HEK293 (cell line): ENCODE measurements around the gene POMP.
A peak's percentile ranks its signal among the peaks of the same experiment; 100 is the strongest.

Experiments used
- CTCF ChIA-PET: fragments of 350-600 bp; formaldehyde crosslinking; extraction: SDS; loops from one replicate; lab custom pipeline; 2021; ENCODE audit warnings: antibody characterized with exemption; lab: Yijun Ruan, JAX
- POLR2A ChIA-PET: fragments of 300-600 bp; formaldehyde crosslinking; extraction: SDS; loops from one replicate; lab custom pipeline; 2020; ENCODE audit warnings: antibody characterized with exemption, inconsistent platforms; lab: Yijun Ruan, JAX
- H3K27ac ChIP-seq: fragments of 200-500 bp; sonication (Bioruptor generic); 2 replicates; pipeline ENCODE4 v1.5.1; 2014; ENCODE audit warnings: low read depth, low read length, control low read depth, inconsistent platforms; ENCODE audit errors: extremely low read depth
- H3K36me3 ChIP-seq, 2 experiments: fragments of 200-500 bp in 1 of 2; sonication (Bioruptor generic) in 1 of 2; 1 replicate in 1 of 2; 2 replicates in 1 of 2; pipeline ENCODE4 v1.5.1; 2014 to 2017; ENCODE audit warnings: inconsistent platforms in 2 of 2, low read length in 2 of 2; ENCODE audit not compliant: control insufficient read depth in 2 of 2, insufficient read depth in 1 of 2
- H3K4me1 ChIP-seq: fragments of 200-500 bp; sonication (Bioruptor generic); 2 replicates; pipeline ENCODE4 v1.5.1; 2014; ENCODE audit warnings: mild to moderate bottlenecking, low read length, inconsistent platforms; ENCODE audit not compliant: control insufficient read depth, insufficient read depth
- H3K4me3 ChIP-seq: 2 replicates; pipeline ENCODE4 v1.5.1; 2011; ENCODE audit warnings: low read depth, mild to moderate bottlenecking, control low read depth, low read length, moderate library complexity
- H3K9me3 ChIP-seq: fragments of 200-500 bp; sonication (Bioruptor generic); 2 replicates; pipeline ENCODE4 v1.5.1; 2014; ENCODE audit warnings: low read depth, low read length, inconsistent platforms; ENCODE audit not compliant: control insufficient read depth, insufficient read depth
- EGR2 ChIP-seq: fragments of 450-650 bp; formaldehyde crosslinking; IDR thresholded peaks from 2 replicates; pipeline ENCODE4 v1.5.1; 2016; ENCODE audit warnings: low read depth, missing biosample characterization, missing genetic modification characterization
- GFI1B ChIP-seq: fragments of 450-650 bp; formaldehyde crosslinking; IDR thresholded peaks from 2 replicates; pipeline ENCODE4 v1.5.1; 2016; ENCODE audit warnings: missing biosample characterization, missing genetic modification characterization
- HOXD13 ChIP-seq: sonication (generic); formaldehyde crosslinking; IDR thresholded peaks from 2 replicates; pipeline ENCODE4 v1.8.0; 2022; ENCODE audit warnings: missing genetic modification reagents, borderline replicate concordance
- IKZF3 ChIP-seq: fragments of 450-650 bp; IDR thresholded peaks from 2 replicates; pipeline ENCODE4 v1.5.0; 2018; ENCODE audit warnings: missing biosample characterization, mild to moderate bottlenecking, missing genetic modification characterization, moderate library complexity
- KLF8 ChIP-seq: fragments of 450-650 bp; formaldehyde crosslinking; IDR thresholded peaks from 2 replicates; pipeline ENCODE4 v1.5.1; 2016; ENCODE audit warnings: missing biosample characterization, missing genetic modification characterization
- KLF9 ChIP-seq: fragments of 450-650 bp; formaldehyde crosslinking; IDR thresholded peaks from 2 replicates; pipeline ENCODE4 v1.5.1; 2016; ENCODE audit warnings: missing biosample characterization, missing genetic modification characterization, low read depth
- MYNN ChIP-seq: fragments of 450-650 bp; formaldehyde crosslinking; IDR thresholded peaks from 2 replicates; pipeline ENCODE4 v1.5.1; 2016; ENCODE audit warnings: missing biosample characterization, missing genetic modification characterization, borderline replicate concordance
- MZF1 ChIP-seq: fragments of 450-650 bp; formaldehyde crosslinking; IDR thresholded peaks from 2 replicates; pipeline ENCODE4 v1.5.1; 2017; ENCODE audit warnings: missing biosample characterization, missing genetic modification characterization, borderline replicate concordance
- OSR2 ChIP-seq: fragments of 450-650 bp; formaldehyde crosslinking; IDR thresholded peaks from 2 replicates; pipeline ENCODE4 v1.5.1; 2016; ENCODE audit warnings: missing biosample characterization, missing genetic modification characterization
- SP3 ChIP-seq: fragments of 450-650 bp; formaldehyde crosslinking; IDR thresholded peaks from 2 replicates; pipeline ENCODE4 v1.5.1; 2016; ENCODE audit warnings: missing biosample characterization, missing genetic modification characterization
- ZBTB17 ChIP-seq: fragments of 450-650 bp; formaldehyde crosslinking; IDR thresholded peaks from 2 replicates; pipeline ENCODE4 v1.5.1; 2016; ENCODE audit warnings: missing biosample characterization, missing genetic modification characterization
- ZBTB20 ChIP-seq: fragments of 450-650 bp; formaldehyde crosslinking; IDR thresholded peaks from 2 replicates; pipeline ENCODE4 v1.5.1; 2016; ENCODE audit warnings: missing biosample characterization, missing genetic modification characterization
- ZBTB48 ChIP-seq: fragments of 450-650 bp; formaldehyde crosslinking; IDR thresholded peaks from 2 replicates; pipeline ENCODE4 v1.5.1; 2016; ENCODE audit warnings: missing biosample characterization, missing genetic modification characterization
- ZBTB8A ChIP-seq: fragments of 450-650 bp; formaldehyde crosslinking; IDR thresholded peaks from 2 replicates; pipeline ENCODE4 v1.5.1; 2016; ENCODE audit warnings: missing biosample characterization, missing genetic modification characterization
- ZNF157 ChIP-seq: fragments of 450-650 bp; formaldehyde crosslinking; IDR thresholded peaks from 2 replicates; pipeline ENCODE4 v1.5.1; 2016; ENCODE audit warnings: missing biosample characterization, missing genetic modification characterization
- ZNF211 ChIP-seq: fragments of 450-650 bp; formaldehyde crosslinking; IDR thresholded peaks from 2 replicates; pipeline ENCODE4 v1.5.1; 2016; ENCODE audit warnings: low read depth, missing biosample characterization, missing genetic modification characterization
- ZNF24 ChIP-seq: fragments of 450-650 bp; formaldehyde crosslinking; IDR thresholded peaks from 2 replicates; pipeline ENCODE4 v1.5.1; 2016; ENCODE audit warnings: missing biosample characterization, missing genetic modification characterization
- ZNF274 ChIP-seq, 2 experiments: fragments of 200-500 bp in 1 of 2; fragments of 450-650 bp in 1 of 2; sonication (Bioruptor generic) in 1 of 2; formaldehyde crosslinking in 1 of 2; IDR thresholded peaks; 2 replicates each; pipeline versions ENCODE4 v1.5.1 to v1.6.1; 2014 to 2016; ENCODE audit warnings: borderline replicate concordance in 1 of 2, inconsistent platforms in 1 of 2, low read length in 1 of 2, missing biosample characterization in 1 of 2, missing genetic modification characterization in 1 of 2
- ZNF292 ChIP-seq: fragments of 450-650 bp; formaldehyde crosslinking; IDR thresholded peaks from 2 replicates; pipeline ENCODE4 v1.5.1; 2016; ENCODE audit warnings: low read depth, missing biosample characterization, missing genetic modification characterization, borderline replicate concordance
- ZNF341 ChIP-seq: fragments of 450-650 bp; formaldehyde crosslinking; IDR thresholded peaks from 2 replicates; pipeline ENCODE4; 2016; ENCODE audit warnings: low read depth, missing biosample characterization, missing genetic modification characterization
- ZNF350 ChIP-seq: fragments of 450-650 bp; formaldehyde crosslinking; IDR thresholded peaks from 2 replicates; pipeline ENCODE4 v1.5.0; 2017; ENCODE audit warnings: missing biosample characterization, mild to moderate bottlenecking, missing genetic modification characterization
- ZNF544 ChIP-seq: fragments of 450-650 bp; formaldehyde crosslinking; IDR thresholded peaks from 2 replicates; pipeline ENCODE4 v1.5.0; 2017; ENCODE audit warnings: missing biosample characterization, missing genetic modification characterization
- ZNF558 ChIP-seq: fragments of 450-650 bp; formaldehyde crosslinking; IDR thresholded peaks from 2 replicates; pipeline ENCODE4 v1.5.1; 2016; ENCODE audit warnings: missing biosample characterization, missing genetic modification characterization
- ZNF561 ChIP-seq: fragments of 450-650 bp; IDR thresholded peaks from 2 replicates; pipeline ENCODE4 v1.5.1; 2018; ENCODE audit warnings: missing biosample characterization, missing genetic modification characterization, borderline replicate concordance
- ZNF629 ChIP-seq: fragments of 450-650 bp; formaldehyde crosslinking; IDR thresholded peaks from 2 replicates; pipeline ENCODE4 v1.5.1; 2017; ENCODE audit warnings: missing biosample characterization, missing genetic modification characterization
- ZNF707 ChIP-seq: fragments of 450-650 bp; formaldehyde crosslinking; IDR thresholded peaks from 2 replicates; pipeline ENCODE4 v1.5.1; 2016; ENCODE audit warnings: missing biosample characterization, missing genetic modification characterization
- ZNF747 ChIP-seq: fragments of 450-650 bp; formaldehyde crosslinking; IDR thresholded peaks from 2 replicates; pipeline ENCODE4 v1.5.1; 2016; ENCODE audit warnings: missing biosample characterization, missing genetic modification characterization
- ZNF76 ChIP-seq: fragments of 450-650 bp; formaldehyde crosslinking; IDR thresholded peaks from 2 replicates; pipeline ENCODE4; 2016; ENCODE audit warnings: low read depth, missing biosample characterization, missing genetic modification characterization, borderline replicate concordance
- ZNF777 ChIP-seq: fragments of 450-650 bp; formaldehyde crosslinking; IDR thresholded peaks from 2 replicates; pipeline ENCODE4 v1.5.1; 2017; ENCODE audit warnings: missing biosample characterization, missing genetic modification characterization, borderline replicate concordance
- TF ChIP-seq, protein P1 (sequence below): fragments of 450-650 bp; formaldehyde crosslinking; IDR thresholded peaks from 2 replicates; pipeline ENCODE4 v1.5.1; 2016; ENCODE audit warnings: missing biosample characterization, missing genetic modification characterization
- TF ChIP-seq, protein P2 (sequence below): fragments of 450-650 bp; formaldehyde crosslinking; IDR thresholded peaks from 2 replicates; pipeline ENCODE4 v1.5.1; 2017; ENCODE audit warnings: missing biosample characterization, missing genetic modification characterization
- TF ChIP-seq, protein P3 (sequence below): fragments of 450-650 bp; formaldehyde crosslinking; IDR thresholded peaks from 2 replicates; pipeline ENCODE4 v1.5.1; 2016; ENCODE audit warnings: missing biosample characterization, missing genetic modification characterization
- TF ChIP-seq, protein P4 (sequence below): fragments of 450-650 bp; formaldehyde crosslinking; IDR thresholded peaks from 2 replicates; pipeline ENCODE4 v1.5.1; 2016; ENCODE audit warnings: missing biosample characterization, missing genetic modification characterization

POMP gene, protein sequence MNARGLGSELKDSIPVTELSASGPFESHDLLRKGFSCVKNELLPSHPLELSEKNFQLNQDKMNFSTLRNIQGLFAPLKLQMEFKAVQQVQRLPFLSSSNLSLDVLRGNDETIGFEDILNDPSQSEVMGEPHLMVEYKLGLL

DNA sequence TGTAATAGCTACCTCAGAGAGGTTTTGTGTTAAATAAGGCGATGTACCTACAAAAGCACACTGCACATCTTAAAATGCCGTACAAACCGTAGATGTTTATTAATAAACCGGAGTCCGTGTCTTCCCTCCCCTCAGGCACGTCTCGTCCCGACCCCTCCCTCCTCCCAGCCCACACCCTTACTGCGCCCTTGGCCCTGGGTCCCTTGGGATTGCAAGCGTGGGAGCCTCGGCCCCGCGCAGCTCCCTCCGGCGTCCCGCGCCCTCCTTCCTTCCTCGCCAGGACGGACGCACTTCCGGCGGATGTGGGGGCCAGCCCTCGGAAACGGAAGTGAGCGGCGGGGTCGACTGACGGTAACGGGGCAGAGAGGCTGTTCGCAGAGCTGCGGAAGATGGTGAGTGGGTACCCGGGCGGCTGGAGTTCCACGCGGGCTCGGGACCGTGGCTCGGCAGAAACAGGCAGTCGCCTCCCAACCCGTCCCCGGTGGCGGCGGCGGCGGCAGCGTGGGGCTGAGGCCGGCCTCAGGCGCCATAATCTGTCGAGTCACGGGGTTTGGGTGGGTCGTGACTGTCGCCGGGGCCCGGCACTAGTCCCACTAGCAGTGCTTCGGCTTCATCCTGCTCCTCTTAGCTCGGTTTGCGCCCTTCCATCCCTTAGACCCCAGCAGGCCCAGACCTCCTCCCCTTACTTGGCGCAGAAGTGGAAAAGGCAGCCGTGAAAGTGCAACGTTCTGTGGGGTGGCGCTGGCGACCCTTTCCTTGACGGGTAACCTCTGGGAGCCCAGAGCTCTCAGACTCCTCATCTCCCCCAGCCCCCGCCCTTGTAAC is at the start of gene POMP:
Gene POMP (plus strand): TSS at position 335 of the 825 bp plus-strand sequence. CDS start 55 bp downstream, at position 390.
- no peaks in the 10 kb centered on the region for H3K4me1 ChIP-seq
- CTCF ChIA-PET, result interaction anchor here (0.7 kb wide), 3 partner anchors 52 to 481 kb away, joined by 3 read pairs; no protein-coding TSS in a partner anchor
- peak within 1 kb of the TSS; percentile 84 for H3K27ac ChIP-seq
- POLR2A ChIA-PET, result interaction anchor here (0.6 to 1.4 kb wide), 6 partner anchors 11 to 697 kb away, joined by 3 to 11 read pairs (median 5); no protein-coding TSS in a partner anchor
- peak within 1 kb of the TSS; percentile 91 for H3K4me3 ChIP-seq
- peaks cover 5 to 37% of the 10 kb centered on the region in 2 experiments for H3K36me3 ChIP-seq
- no peaks in the 10 kb centered on the region for H3K9me3 ChIP-seq
- no peak for TF ChIP-seq ZNF211 (tag by site-specific recombination)
- TF ChIP-seq ZNF24 (tag by site-specific recombination), result no peak
- no peak for TF ChIP-seq ZNF707 (tag by site-specific recombination)
- TF ChIP-seq, protein P1, sequence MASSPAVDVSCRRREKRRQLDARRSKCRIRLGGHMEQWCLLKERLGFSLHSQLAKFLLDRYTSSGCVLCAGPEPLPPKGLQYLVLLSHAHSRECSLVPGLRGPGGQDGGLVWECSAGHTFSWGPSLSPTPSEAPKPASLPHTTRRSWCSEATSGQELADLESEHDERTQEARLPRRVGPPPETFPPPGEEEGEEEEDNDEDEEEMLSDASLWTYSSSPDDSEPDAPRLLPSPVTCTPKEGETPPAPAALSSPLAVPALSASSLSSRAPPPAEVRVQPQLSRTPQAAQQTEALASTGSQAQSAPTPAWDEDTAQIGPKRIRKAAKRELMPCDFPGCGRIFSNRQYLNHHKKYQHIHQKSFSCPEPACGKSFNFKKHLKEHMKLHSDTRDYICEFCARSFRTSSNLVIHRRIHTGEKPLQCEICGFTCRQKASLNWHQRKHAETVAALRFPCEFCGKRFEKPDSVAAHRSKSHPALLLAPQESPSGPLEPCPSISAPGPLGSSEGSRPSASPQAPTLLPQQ (tag by site-specific recombination), result peak; percentile 55; the same call in 1 of the 2 replicates
- TF ChIP-seq IKZF3 (tag by site-specific recombination), result peak; percentile 74
- peak; percentile 89 for TF ChIP-seq KLF8 (tag by site-specific recombination)
- no peak for TF ChIP-seq MZF1 (tag by site-specific recombination)
- TF ChIP-seq, protein P2, sequence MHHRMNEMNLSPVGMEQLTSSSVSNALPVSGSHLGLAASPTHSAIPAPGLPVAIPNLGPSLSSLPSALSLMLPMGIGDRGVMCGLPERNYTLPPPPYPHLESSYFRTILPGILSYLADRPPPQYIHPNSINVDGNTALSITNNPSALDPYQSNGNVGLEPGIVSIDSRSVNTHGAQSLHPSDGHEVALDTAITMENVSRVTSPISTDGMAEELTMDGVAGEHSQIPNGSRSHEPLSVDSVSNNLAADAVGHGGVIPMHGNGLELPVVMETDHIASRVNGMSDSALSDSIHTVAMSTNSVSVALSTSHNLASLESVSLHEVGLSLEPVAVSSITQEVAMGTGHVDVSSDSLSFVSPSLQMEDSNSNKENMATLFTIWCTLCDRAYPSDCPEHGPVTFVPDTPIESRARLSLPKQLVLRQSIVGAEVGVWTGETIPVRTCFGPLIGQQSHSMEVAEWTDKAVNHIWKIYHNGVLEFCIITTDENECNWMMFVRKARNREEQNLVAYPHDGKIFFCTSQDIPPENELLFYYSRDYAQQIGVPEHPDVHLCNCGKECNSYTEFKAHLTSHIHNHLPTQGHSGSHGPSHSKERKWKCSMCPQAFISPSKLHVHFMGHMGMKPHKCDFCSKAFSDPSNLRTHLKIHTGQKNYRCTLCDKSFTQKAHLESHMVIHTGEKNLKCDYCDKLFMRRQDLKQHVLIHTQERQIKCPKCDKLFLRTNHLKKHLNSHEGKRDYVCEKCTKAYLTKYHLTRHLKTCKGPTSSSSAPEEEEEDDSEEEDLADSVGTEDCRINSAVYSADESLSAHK (tag by site-specific recombination), result no peak
- no peak for TF ChIP-seq GFI1B (tag by site-specific recombination)
- TF ChIP-seq, protein P3, sequence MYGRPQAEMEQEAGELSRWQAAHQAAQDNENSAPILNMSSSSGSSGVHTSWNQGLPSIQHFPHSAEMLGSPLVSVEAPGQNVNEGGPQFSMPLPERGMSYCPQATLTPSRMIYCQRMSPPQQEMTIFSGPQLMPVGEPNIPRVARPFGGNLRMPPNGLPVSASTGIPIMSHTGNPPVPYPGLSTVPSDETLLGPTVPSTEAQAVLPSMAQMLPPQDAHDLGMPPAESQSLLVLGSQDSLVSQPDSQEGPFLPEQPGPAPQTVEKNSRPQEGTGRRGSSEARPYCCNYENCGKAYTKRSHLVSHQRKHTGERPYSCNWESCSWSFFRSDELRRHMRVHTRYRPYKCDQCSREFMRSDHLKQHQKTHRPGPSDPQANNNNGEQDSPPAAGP (tag by site-specific recombination), result peak; percentile 70; the same call in 1 of the 2 replicates
- no peak for TF ChIP-seq ZNF777 (tag by site-specific recombination)
- TF ChIP-seq ZNF157 (tag by site-specific recombination), result no peak
- peak; percentile 72 for TF ChIP-seq ZBTB17 (tag by site-specific recombination)
- TF ChIP-seq OSR2 (tag by site-specific recombination), result no peak
- TF ChIP-seq ZBTB48 (tag by site-specific recombination), result peak; percentile 90
- no peak for TF ChIP-seq ZNF274 (IDR thresholded peaks at IDR 0.05; ENCODE audit: low read length)
- no peak for TF ChIP-seq ZNF274 (tag by site-specific recombination; IDR thresholded peaks at IDR 0.05; ENCODE audit: borderline replicate concordance)
- 0 out of 2 replicates have a peak, but pooled peaks have one; percentile 9 for TF ChIP-seq KLF9 (tag by site-specific recombination)
- no peak for TF ChIP-seq ZNF747 (tag by site-specific recombination)
- TF ChIP-seq ZNF341 (tag by site-specific recombination), result peak; percentile 64
- peak; percentile 33; the same call in 1 of the 2 replicates for TF ChIP-seq ZNF76 (tag by site-specific recombination)
- no peak for TF ChIP-seq ZNF544 (tag by site-specific recombination)
- peak; percentile 85 for TF ChIP-seq ZNF629
- peak; percentile 80 for TF ChIP-seq EGR2 (tag by site-specific recombination)
- TF ChIP-seq SP3, result peak; percentile 59
- TF ChIP-seq ZBTB8A (tag by site-specific recombination), result peak; percentile 64
- TF ChIP-seq MYNN, result no peak
- no peak for TF ChIP-seq ZNF558 (tag by site-specific recombination)
- TF ChIP-seq ZNF350, result no peak
- TF ChIP-seq, protein P4, sequence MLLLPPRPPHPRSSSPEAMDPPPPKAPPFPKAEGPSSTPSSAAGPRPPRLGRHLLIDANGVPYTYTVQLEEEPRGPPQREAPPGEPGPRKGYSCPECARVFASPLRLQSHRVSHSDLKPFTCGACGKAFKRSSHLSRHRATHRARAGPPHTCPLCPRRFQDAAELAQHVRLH, result peak; percentile 79; the same call in 1 of the 2 replicates
- peak; percentile 54; the same call in 1 of the 2 replicates for TF ChIP-seq ZBTB20 (tag by site-specific recombination)
- no peak for TF ChIP-seq HOXD13
- peak; percentile 70; the same call in 1 of the 2 replicates for TF ChIP-seq ZNF561 (tag by site-specific recombination)
- no peak for TF ChIP-seq ZNF292 (tag by site-specific recombination)
